ENCODE data around the gene CTRB1. TPM values are rescaled to one million over a fixed set of nuclear protein-coding genes. Genes with fewer than 3 reads are reported as not detected.
A peak's percentile ranks its signal among the peaks of the same experiment; 100 is the strongest.

The CTRB1 gene
- total and polyA plus RNA-seq, 2 of the 13 experiments (the other 11 are each of a cell fraction or from before 2014, with no cell fraction given): not detected

GRCh38 chr16:75263963-75264445, 45.2 kb downstream of the CTRB1 start (continued):
- TF ChIP-seq PATZ1 (CRISPR knock-in tag; IDR thresholded peaks at IDR 0.05) (0 out of 2 replicates have a peak, but pooled peaks have one; percentile 13), TEAD2 (CRISPR knock-in tag; IDR thresholded peaks at IDR 0.05) (no peak), SIN3B (IDR thresholded peaks at IDR 0.05; ENCODE audit: low read length) (no peak), ARHGAP35 (CRISPR knock-in tag; IDR thresholded peaks at IDR 0.05; ENCODE audit: borderline replicate concordance) (no peak), ZNF205 (CRISPR knock-in tag; IDR thresholded peaks at IDR 0.05) (no peak), GATAD2A (CRISPR knock-in tag; IDR thresholded peaks at IDR 0.05) (no peak), CHD4 (IDR thresholded peaks at IDR 0.05; ENCODE audit: borderline replicate concordance, low read length) (no peak), IKZF5 (CRISPR knock-in tag; IDR thresholded peaks at IDR 0.05) (no peak), HNRNPL (IDR thresholded peaks at IDR 0.05; ENCODE audit: low read depth, low read length) (peak; percentile 93), ZNF160 (CRISPR knock-in tag; IDR thresholded peaks at IDR 0.05) (no peak), TERF1 (CRISPR knock-in tag; IDR thresholded peaks at IDR 0.05) (no peak), ZNF326 (CRISPR knock-in tag; IDR thresholded peaks at IDR 0.05; ENCODE audit: borderline replicate concordance) (no peak), ZMYM2 (CRISPR knock-in tag; IDR thresholded peaks at IDR 0.05) (no peak), THYN1 (CRISPR knock-in tag; IDR thresholded peaks at IDR 0.05; ENCODE audit: borderline replicate concordance, low read depth) (no peak), ONECUT2 (CRISPR knock-in tag; IDR thresholded peaks at IDR 0.05) (no peak), ZNF317 (CRISPR knock-in tag; IDR thresholded peaks at IDR 0.05) (no peak)
- TF ChIP-seq, protein P1, sequence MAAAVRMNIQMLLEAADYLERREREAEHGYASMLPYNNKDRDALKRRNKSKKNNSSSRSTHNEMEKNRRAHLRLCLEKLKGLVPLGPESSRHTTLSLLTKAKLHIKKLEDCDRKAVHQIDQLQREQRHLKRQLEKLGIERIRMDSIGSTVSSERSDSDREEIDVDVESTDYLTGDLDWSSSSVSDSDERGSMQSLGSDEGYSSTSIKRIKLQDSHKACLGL (CRISPR knock-in tag; IDR thresholded peaks at IDR 0.05): no peak
